KOPT-K1 (cell line): ENCODE results near the gene PTPN4.
"Not testable (repeated sequence)": the region's sequence is repeated elsewhere in the genome, so short reads cannot be mapped to it uniquely, and the experiment has no call there.

Experiments
- H3K27ac ChIP-seq: fragments of 200-600 bp; sonication (generic); 2 replicates; pipeline ENCODE4 v1.5.1; 2016; ENCODE audit warnings: antibody characterized with exemption, mild to moderate bottlenecking, low read depth, low read length; ENCODE audit not compliant: poor library complexity, severe bottlenecking
- H3K36me3 ChIP-seq: fragments of 200-600 bp; sonication (generic); 2 replicates; pipeline ENCODE4 v1.5.1; 2017; ENCODE audit warnings: antibody characterized with exemption, mild to moderate bottlenecking, low read length, moderate library complexity; ENCODE audit not compliant: insufficient read depth
- H3K9me3 ChIP-seq: fragments of 200-600 bp; sonication (generic); 2 replicates; pipeline ENCODE4 v1.5.1; 2017; ENCODE audit warnings: antibody characterized with exemption, low read length, mild to moderate bottlenecking; ENCODE audit not compliant: insufficient read depth, poor library complexity, severe bottlenecking

PTPN4 gene

DNA sequence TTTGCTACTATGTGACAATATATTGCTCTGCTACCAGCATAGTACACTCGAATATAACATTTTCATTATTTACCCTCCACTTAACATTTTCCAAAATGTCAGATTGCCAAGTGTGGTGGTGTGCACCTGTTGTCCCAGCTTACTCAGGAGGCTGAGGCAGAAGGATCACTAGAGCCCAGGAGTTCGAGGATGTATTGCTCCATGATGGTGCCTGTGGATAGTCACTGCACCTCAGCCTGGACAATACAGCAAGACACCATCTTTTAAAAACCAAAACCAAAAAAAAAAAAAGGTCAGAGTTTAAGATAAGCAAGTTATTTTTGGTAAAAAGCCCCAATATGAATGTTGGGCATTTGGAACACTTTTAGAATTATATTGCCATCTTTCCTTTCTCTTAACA, 178.0 kb downstream of the PTPN4 start:
- no peaks in the 10 kb centered on the region for H3K9me3 ChIP-seq
- H3K36me3 ChIP-seq, result peaks cover 61% of the 10 kb centered on the region
- H3K27ac ChIP-seq, result no peak overlapping the region

DNA sequence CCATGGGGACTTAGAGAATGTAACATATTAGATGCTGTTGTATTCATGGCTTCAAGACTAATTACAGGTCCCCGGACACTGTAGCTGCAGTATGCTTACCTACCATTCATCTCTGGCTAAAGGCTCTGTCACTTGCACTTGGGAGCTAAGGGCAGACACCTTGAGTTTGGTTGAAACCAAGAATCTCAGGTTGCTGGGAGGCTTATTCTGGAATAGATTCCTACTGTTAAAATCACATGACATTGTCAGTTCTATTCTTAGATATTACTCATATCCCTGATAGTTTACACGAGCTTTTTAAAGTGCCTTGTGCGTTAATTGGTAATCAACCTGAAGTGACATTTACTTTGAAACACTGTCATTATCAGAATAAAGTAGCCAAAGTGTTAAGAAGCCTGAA, 180.2 kb downstream of the PTPN4 start:
- H3K27ac ChIP-seq, result no peak overlapping the region
- no peaks in the 10 kb centered on the region for H3K9me3 ChIP-seq
- peaks cover 46% of the 10 kb centered on the region for H3K36me3 ChIP-seq

DNA sequence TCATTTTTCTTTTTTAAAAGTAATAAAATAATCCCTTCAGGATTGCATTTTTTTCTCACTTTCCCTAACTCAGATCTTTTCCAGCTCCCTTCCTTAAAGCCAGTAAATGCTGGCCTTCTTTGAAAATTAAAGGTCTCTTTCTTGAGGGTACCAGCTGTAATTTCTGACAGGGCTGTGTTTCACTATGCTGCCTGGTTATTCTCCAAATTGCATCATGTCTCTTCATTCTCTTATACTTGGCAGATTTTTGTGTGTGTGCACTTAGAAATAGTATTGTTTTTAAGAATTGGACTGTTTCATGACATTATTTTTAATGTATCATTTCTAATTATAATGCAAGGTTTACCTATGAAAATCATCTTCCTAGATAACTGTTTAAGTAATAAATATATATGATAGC, 181.1 kb downstream of the PTPN4 start:
- peaks cover 47% of the 10 kb centered on the region for H3K36me3 ChIP-seq
- H3K27ac ChIP-seq, result no peak overlapping the region
- H3K9me3 ChIP-seq, result no peaks in the 10 kb centered on the region

DNA sequence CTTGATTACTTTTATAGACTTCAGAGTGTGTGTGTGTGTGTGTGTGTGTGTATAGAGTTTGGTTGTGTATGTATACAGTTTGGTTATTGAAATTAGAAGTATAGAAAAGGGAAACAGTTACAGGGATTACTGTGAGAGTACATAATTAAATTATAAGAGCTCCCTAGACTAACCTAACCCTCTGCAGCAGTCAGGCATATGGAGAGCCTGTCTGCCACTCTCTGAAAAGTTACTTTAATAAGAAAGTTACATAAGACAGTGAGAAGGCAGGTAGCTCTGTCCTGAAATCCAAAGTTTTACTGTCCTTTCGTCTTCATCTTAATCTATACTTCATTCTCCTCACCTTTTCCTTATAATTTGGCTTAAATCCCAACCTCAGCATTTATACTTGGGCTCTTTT, 181.7 kb downstream of the PTPN4 start:
- no peak overlapping the region for H3K27ac ChIP-seq
- peaks cover 46% of the 10 kb centered on the region for H3K36me3 ChIP-seq
- H3K9me3 ChIP-seq, result no peaks in the 10 kb centered on the region

DNA sequence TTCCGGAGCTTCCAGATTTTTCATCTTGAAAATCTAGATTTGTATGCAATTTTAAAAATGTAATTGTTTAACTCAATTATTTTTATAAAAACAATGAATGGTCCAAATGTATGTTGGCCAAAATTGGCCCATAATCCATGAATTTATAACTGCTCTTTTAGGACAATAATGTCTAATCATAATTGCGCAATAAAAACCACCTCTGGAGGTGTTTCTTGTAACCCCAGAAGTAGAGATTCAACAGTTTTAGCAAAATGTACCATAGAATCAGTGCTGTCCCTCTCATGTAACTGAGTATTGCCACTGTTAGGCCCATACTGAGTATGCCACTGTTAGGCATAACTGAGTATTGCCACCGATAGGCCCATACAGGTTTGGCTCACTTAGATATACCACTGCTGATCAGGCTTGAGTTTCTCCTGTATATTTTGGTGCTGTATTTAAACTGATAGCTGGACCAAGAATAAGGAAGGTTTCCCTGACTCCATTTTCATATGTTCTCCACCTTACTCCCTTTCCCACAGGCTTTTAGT, 182.3 kb downstream of the PTPN4 start:
- no peak overlapping the region for H3K27ac ChIP-seq
- peaks cover 46% of the 10 kb centered on the region for H3K36me3 ChIP-seq
- H3K9me3 ChIP-seq, result no peaks in the 10 kb centered on the region

DNA sequence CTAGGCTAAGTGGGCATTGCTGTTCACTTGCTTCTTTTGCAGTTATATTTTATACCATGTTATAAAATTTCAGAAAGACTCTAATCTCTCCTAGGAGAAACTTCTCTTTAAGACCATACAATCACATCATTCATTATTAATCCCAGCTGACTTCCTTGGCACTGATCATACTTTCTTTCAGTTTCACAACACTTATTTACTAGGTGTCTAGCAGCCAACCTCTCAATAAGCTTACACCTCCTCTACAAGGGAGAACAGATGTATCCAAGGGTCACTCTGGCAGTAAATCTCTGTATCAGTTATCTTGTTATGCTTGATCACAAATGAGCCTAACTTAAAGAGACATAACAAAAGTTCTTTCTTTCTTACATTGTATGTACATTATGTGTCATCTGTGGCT, 183.3 kb downstream of the PTPN4 start:
- H3K27ac ChIP-seq, result no peak overlapping the region
- H3K9me3 ChIP-seq, result no peaks in the 10 kb centered on the region
- H3K36me3 ChIP-seq, result peaks cover 47% of the 10 kb centered on the region

DNA sequence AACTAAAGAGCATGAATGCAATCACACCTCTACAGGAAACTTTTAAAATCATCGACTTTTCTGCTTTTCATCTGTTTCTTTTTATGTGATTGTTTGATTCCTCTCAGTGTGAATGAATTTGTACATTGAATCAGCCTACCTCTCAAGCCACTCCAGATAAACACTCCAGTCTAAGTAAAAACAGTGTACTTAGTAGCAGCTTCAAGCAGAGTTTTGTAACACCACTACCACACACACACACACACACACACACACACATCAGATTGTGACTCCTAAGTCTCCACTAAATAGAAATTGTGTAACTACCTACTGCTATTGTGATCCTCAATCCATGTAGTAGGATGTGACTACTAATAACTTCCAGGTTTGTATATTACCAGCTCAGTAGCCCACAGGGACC, 187.8 kb downstream of the PTPN4 start:
- Histone ChIP-seq H3K27ac (no peak overlapping the region), H3K9me3 (no peaks in the 10 kb centered on the region), H3K36me3 (peaks cover 46% of the 10 kb centered on the region)

DNA sequence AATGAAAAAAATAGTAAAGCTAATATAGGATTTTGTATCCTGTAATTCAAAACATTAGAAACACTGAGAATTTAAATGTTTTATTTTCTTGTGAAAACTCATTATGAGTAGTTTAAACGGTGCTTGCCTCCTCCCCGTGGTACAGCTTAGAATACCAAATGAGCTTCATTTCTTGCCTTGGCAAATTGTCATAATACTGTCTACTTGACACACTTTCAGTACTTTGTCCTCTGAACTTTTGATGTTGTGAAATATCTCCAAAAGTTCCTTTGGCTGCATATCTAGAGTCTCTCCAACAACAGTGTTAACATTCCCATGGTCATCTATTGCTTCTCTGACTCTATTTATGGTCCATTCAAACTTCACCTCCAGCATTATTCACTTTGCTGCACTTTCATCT, 191.2 kb downstream of the PTPN4 start:
- Histone ChIP-seq H3K27ac (no peak overlapping the region), H3K9me3 (peaks cover under 1% of the 10 kb centered on the region), H3K36me3 (peaks cover 66% of the 10 kb centered on the region)

DNA sequence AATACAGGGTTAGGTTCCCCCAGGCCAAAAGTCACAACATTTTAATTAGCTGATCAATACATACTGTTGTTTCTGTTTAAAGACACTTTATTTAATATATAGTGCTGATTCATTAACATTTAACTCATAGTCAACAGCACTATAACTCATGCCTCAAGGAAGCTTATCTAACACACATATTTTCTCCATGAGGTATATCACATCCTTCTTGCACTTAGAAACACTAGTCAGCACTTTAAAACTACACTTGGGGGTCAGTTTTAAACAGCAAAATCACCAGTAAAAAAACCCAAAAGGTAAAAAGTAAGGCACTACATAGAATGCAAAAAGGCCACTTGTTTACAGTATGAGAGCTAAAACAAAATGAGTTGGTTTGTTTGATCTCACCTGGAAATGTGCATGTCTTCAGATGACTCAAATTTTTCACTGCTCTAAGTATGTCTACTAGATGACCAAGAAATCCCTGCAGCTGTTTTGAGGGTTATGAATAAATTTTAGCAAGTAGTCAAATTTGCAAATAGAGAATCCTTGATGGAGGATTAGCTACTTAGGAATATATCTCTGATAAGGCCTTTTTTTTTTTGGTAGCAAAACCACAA, 199.0 kb downstream of the PTPN4 start:
- peaks cover 19% of the 10 kb centered on the region for H3K9me3 ChIP-seq

DNA sequence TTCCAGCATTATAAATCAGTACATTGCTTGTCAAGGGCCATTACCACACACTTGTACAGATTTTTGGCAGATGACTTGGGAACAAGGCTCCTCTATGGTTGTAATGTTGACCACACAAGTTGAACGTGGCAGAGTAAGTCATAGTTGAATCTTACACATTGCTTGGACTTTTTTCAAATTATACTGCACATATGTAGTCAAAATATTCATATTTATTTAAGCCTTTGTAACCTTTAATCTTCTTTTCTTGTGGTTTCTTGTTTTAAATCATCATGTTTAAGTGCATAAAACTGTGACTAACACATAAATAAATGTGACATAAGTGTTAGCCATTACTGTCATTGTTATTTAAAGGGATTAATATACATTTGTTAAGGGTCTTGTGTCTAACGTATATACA, 201.1 kb downstream of the PTPN4 start:
- peaks cover 19% of the 10 kb centered on the region for H3K9me3 ChIP-seq
- no peak overlapping the region for H3K27ac ChIP-seq
- peaks cover 83% of the 10 kb centered on the region for H3K36me3 ChIP-seq

More for the DNA sequence above, 199.0 kb downstream of the PTPN4 start:
- no peak overlapping the region for H3K27ac ChIP-seq
- H3K36me3 ChIP-seq, result peaks cover 79% of the 10 kb centered on the region

DNA sequence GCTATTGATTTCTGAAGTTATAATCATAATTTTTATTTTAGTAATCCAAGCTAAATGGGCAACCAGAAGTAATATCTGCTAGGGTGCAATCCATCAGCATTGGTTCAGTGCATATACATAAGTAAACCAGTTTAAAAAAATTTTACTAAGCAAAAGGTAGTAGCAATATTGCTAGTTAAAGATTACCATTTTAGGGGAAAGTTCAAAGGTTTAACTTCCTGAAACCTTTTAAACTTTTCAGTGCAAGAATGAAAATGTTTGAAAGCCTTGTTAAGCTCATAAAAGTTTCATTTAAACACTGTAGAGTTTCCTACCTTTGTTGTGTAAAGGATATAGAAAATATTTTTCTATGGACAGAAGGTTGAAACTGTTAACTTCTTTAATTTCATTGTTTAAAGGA, 222.2 kb downstream of the PTPN4 start:
- Histone ChIP-seq H3K9me3 (no peaks in the 10 kb centered on the region), H3K36me3 (peaks cover 10% of the 10 kb centered on the region; the same call in 1 of the 2 replicates), H3K27ac (no peak overlapping the region)

DNA sequence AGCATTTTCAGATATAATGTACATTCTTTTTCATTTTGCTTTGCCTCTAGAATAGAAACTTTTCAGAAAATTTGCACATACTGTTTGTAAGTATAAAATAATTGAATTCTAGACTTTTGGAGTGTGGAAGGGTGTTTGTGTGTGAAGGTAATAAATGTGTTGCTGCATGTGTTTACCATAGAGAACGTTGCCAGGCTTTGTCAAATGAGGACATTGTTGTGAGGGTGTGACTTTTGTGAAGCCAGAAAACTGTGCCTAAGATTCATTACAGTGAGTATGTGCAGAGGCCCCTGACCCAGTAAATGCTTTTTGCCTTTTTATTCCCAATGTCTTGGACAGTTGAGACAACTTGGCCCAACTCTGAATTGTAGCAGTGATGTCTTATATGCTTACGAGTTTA, 222.8 kb downstream of the PTPN4 start:
- no peaks in the 10 kb centered on the region for H3K9me3 ChIP-seq
- H3K27ac ChIP-seq, result no peak overlapping the region
- peaks cover 6% of the 10 kb centered on the region; the same call in 1 of the 2 replicates for H3K36me3 ChIP-seq

DNA sequence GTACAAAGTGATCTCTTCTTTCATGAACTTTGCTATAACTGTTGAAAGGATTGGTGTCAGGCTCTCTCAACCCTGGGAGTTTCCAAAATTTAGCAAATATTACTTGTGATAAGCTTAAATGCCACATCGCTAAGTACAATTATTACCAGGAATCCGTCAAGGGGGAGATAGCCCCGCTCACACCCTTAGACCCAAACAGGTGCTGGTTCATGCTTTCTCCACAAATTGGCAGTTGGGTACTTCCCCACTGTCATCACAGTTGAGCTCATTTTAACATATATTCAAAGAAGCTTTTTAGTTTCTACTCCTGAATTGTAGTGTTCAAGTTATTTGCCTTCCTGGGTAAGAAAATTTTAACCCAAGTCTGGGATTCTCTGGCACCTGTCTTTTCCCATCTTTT, 223.4 kb downstream of the PTPN4 start:
- H3K27ac ChIP-seq, result no peak overlapping the region
- no peaks in the 10 kb centered on the region for H3K36me3 ChIP-seq
- H3K9me3 ChIP-seq, result no peaks in the 10 kb centered on the region

DNA sequence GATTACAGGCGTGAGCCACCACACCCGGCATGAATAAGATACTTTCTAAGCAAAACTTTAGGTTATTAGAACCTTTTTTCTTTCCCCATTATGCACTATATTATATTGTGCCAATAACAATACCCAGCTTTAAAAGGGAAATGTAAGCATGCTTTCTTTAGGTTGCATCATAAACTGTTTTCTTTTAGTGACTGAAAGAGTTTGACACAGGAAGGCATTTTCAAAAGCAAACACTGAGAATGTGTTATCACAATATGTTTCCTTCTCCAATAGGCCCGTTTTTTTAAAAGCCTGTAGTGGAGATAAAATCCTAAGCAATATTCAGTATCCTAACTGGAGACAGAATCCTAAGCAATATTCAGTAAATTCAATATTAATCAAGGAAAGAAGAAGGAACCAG, 236.4 kb downstream of the PTPN4 start:
- Histone ChIP-seq H3K9me3 (no peaks in the 10 kb centered on the region), H3K27ac (no peak overlapping the region), H3K36me3 (no peaks in the 10 kb centered on the region)

DNA sequence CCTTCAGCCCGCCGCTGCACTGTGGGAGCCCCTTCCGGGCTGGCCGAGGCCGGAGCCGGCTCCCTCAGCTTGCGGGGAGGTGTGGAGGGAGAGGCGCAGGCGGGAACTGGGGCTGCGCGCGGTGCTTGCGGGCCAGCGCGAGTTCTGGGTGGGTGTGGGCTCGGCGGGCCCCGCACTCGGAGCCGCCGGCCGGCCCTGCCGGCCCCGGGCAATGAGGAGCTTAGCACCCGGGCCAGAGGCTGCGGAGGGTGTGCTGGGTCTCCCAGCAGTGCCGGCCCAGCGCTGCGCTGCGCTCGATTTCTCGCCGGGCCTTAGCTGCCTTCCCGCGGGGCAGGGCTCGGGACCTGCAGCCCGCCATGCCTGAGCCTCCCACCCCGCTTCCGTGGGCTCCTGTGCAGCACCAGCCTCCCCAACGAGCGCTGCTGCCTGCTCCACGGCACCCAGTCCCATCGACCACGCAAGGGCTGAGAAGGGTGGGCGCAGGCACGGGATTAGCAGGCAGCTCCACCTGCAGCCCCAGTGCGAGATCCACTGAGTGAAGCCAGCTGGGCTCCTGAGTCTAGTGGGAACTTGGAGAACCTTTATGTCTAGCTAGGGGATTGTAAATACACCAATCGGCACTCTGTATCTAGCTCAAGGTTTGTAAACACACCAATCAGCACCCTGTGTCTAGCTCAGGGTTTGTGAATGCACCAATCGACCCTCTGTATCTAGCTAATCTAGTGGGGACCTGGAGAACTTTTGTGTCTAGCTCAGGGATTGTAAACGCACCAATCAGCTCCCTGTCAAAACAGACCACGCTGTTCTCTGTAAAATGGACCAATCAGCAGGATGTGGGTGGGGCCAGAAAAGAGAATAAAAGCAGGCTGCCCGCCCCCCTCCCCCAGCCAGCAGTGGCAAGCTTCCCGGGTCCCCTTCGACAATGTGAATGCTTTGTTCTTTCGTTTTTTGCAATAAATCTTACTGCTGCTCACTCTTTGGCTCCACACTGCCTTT, 237.5 kb downstream of the PTPN4 start:
- not testable (repeated sequence) for H3K27ac ChIP-seq, H3K36me3 ChIP-seq, H3K9me3 ChIP-seq
